Gastroesophageal sphincter (tissue), 3 donors: Measurements from ENCODE around the gene MVB12B.

Source experiments
- POLR2A ChIP-seq, 2 donors: fragments of 450-650 bp; IDR thresholded peaks; one replicate each; pipeline ENCODE4 v1.6.1; 2017; ENCODE audit warnings: antibody characterized with exemption in 2 of 2, mild to moderate bottlenecking in 2 of 2, moderate library complexity in 1 of 2
- TF ChIP-seq, protein P1 (sequence below), 4 experiments: fragments of 200-600 bp in 2 of 4; fragments of 450-650 bp in 2 of 4; sonication (generic) in 1 of 4; IDR thresholded peaks; one replicate each; pipeline ENCODE4 v1.5.1; 2017 to 2019; ENCODE audit warnings: antibody characterized with exemption in 4 of 4, mild to moderate bottlenecking in 2 of 4, moderate library complexity in 2 of 4

GRCh38 chr9:126411225-126411947 is 84.8 kb downstream of the MVB12B start:
- TF ChIP-seq, protein P1, sequence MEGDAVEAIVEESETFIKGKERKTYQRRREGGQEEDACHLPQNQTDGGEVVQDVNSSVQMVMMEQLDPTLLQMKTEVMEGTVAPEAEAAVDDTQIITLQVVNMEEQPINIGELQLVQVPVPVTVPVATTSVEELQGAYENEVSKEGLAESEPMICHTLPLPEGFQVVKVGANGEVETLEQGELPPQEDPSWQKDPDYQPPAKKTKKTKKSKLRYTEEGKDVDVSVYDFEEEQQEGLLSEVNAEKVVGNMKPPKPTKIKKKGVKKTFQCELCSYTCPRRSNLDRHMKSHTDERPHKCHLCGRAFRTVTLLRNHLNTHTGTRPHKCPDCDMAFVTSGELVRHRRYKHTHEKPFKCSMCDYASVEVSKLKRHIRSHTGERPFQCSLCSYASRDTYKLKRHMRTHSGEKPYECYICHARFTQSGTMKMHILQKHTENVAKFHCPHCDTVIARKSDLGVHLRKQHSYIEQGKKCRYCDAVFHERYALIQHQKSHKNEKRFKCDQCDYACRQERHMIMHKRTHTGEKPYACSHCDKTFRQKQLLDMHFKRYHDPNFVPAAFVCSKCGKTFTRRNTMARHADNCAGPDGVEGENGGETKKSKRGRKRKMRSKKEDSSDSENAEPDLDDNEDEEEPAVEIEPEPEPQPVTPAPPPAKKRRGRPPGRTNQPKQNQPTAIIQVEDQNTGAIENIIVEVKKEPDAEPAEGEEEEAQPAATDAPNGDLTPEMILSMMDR (IDR thresholded peaks at IDR 0.05), result no peak
- no peak for TF ChIP-seq POLR2A (IDR thresholded peaks at IDR 0.05)
